ENCODE measurements around the gene TOR1A.
"Not testable (repeated sequence)": the region's sequence is repeated elsewhere in the genome, so short reads cannot be mapped to it uniquely, and the experiment has no call there.

The TOR1A gene

DNA sequence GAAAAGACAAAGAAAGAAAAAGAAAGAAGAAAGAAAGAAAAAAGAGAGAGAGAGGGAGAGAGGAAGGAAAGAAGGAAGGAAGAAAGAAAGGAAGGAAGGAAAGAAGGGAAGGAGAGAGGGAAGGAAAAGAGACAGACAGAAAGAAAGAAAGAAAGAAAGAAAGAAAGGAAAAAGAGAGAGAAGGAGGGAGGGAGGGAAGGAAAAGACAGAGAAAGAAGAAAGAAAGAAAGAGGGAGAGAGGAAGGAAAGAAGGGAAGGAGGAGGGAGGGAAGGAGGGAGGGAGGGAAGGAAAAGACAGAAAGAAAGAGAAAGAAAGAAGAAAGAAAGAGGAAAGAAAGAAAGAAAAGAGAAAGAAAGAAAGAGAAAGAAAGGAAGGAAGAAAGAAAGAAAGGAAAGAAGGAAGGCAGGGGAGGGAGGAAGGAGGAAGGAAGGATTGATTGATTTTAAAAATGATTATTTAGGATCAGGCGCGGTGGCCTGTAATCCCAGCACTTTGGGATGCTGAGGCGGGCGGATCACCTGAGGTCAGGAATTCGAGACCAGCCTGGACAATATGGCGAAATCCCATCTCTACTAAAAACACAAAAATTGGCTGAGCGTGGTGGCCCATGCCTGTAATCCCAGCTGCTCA lies 44.3 kb downstream of the TOR1A start:
- no peak for DNase-seq

- no peak for DNase-seq
Observed at GRCh38 chr9:129778469-129778868, 45.5 kb downstream of the TOR1A start.

GRCh38 chr9:129777769-129778130 lies 46.2 kb downstream of the TOR1A start:
- DNase-seq: no peak

GRCh38 chr9:129776938-129777768 lies 46.8 kb downstream of the TOR1A start:
- DNase-seq: peak; percentile 100

GRCh38 chr9:129776566-129776937 lies 47.4 kb downstream of the TOR1A start:
- DNase-seq: peak; percentile 75

DNA sequence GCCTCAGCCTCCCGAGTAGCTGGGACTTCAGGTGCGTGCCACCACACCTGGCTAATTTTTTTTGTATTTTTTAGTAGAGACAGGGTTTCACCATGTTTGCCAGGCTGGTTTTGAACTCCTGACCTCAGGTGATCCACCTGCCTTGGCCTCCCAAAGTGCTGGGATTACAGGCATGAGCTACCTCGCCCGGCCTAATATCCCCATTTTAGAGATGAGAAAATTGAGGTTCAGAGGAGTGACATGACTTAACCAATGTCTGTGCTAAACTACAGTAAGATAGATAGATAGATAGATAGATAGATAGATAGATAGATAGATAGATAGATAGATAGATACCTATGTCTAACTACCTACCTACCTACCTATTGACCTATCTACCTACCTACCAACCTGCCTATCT lies 47.8 kb downstream of the TOR1A start:
- not testable (repeated sequence) for DNase-seq

- DNase-seq: no peak
Observed at GRCh38 chr9:129775448-129775798, 48.5 kb downstream of the TOR1A start.

DNA sequence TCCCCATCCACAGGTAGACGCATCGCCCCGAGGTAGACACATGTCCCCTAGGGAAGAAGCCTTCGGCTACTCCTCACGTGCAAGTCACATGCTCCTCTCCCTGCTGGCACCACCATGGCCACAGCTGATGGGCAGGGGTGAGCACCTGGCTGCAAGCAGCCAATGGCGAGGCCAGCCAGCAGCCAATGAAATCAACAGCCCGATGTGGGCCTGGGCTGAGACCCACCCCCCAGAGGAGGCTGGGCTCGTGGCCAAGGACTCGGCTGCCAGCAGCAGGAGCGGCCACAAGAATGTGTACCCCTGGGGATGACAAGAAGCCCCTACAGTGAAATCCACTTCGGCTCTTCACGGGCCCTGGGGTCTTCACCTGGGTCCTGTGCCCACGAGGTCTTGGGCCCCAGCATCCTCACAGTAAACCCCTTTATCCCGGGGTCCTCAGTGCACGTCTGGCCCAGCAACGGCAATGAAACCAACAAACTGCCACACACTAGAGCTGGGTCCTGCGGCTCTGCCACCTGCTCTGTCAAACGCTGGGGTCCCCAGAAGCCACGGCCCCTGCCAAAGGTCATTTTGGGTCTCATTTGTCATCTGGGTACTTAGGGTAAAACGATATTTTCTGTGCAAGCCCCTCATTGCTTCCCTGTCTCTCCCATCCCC lies 49.0 kb downstream of the TOR1A start:
- no peak for DNase-seq

- DNase-seq: no peak
Observed at GRCh38 chr9:129773262-129774048, 50.5 kb downstream of the TOR1A start.

- DNase-seq: no peak
Observed at GRCh38 chr9:129770741-129771140, 53.2 kb downstream of the TOR1A start.

DNA sequence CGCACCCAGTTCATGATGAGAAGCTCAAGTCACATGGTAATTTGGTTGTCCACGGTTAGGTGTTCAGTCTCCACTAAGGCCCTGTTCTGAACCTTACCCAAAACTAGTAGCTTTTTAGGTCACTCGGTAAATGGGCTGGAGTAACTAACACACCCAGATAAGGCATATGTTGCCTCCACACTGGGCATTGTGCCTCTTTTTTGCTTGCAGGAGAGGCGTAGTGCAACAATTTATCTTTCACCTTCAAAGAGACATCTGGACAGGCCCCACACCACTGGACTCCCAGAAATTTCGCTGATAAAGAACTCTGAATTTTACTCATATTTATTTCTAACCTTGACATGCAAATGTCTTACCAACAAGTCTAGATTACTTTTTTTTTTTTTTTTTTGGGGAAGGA lies 54.3 kb downstream of the TOR1A start:
- DNase-seq: no peak

DNA sequence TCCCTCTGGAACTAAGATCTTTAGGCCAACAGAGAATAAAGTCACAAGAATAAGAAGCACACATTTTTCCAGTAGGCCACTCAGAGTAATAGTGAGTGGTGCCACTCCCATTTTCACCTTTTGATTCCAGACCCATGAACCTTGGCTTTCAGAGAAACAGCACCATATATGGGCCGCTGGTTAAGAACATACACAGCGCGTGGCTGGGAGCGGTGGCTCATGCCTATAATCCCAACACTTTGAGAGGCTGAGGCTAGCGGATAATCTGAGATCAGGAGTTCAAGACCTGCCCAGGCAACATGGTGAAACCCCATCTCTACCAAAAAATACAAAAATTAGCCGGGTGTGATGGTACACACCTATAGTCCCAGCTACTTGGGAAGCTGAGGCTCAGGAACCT lies 55.5 kb downstream of the TOR1A start:
- DNase-seq: no peak

GRCh38 chr9:129765764-129766317 lies 58.1 kb downstream of the TOR1A start:
- DNase-seq: no peak

- peak; percentile 80 for DNase-seq
Observed at GRCh38 chr9:129762985-129763926, 60.7 kb downstream of the TOR1A start.

Data from fibroblast of upper back skin (primary cell).